GM23338 (cell line): ENCODE results near the gene ERF. TPM values are rescaled to one million over a fixed set of nuclear protein-coding genes. Genes with fewer than 3 reads are reported as not detected.

Experiments used
- ATAC-seq: fragments of 200-7000 bp; cut with Tn5 transposase; 3 replicates; pipeline ENCODE4 v1.9.1; 2020
- DNase-seq: peaks from one replicate; pipeline ENCODE4 v3.0.0-alpha.2; 2015; ENCODE audit warnings: low spot score
- H2AFZ ChIP-seq: fragments of 200-600 bp; sonication (generic); 2 replicates; pipeline ENCODE4 v1.8.0; 2016; ENCODE audit warnings: antibody characterized with exemption, mild to moderate bottlenecking, moderate library complexity
- H3F3A ChIP-seq: fragments of 200-600 bp; sonication (generic); replicated peaks from 2 replicates; pipeline ENCODE4 v1.8.0; 2017; ENCODE audit warnings: antibody characterized with exemption, mixed run types, low read depth
- H3K27ac ChIP-seq: fragments of 200-600 bp; sonication (generic); 2 replicates; pipeline ENCODE4 v1.6.1; 2016; ENCODE audit warnings: low read depth
- H3K27me3 ChIP-seq: fragments of 200-600 bp; sonication (generic); 2 replicates; pipeline ENCODE4 v1.8.0; 2016; ENCODE audit warnings: mild to moderate bottlenecking, mixed run types, moderate library complexity; ENCODE audit not compliant: insufficient read depth
- H3K36me3 ChIP-seq: fragments of 200-600 bp; sonication (generic); 2 replicates; pipeline ENCODE4 v1.8.0; 2016; ENCODE audit warnings: mild to moderate bottlenecking; ENCODE audit not compliant: insufficient read depth
- H3K4me1 ChIP-seq: fragments of 200-600 bp; sonication (generic); 2 replicates; pipeline ENCODE4 v1.8.0; 2016; ENCODE audit warnings: mild to moderate bottlenecking, moderate library complexity; ENCODE audit not compliant: insufficient read depth
- H3K4me2 ChIP-seq: fragments of 200-600 bp; sonication (generic); 2 replicates; pipeline ENCODE4 v1.7.1; 2017; ENCODE audit warnings: mixed run types
- H3K4me3 ChIP-seq: fragments of 200-600 bp; sonication (generic); 2 replicates; pipeline ENCODE4 v1.6.1; 2016; ENCODE audit warnings: mixed run types
- H3K79me2 ChIP-seq: fragments of 200-600 bp; sonication (generic); replicated peaks from 2 replicates; pipeline ENCODE4 v1.8.0; 2017; ENCODE audit warnings: mild to moderate bottlenecking; ENCODE audit not compliant: insufficient read depth
- H3K9me2 ChIP-seq: fragments of 200-600 bp; sonication (generic); 2 replicates; pipeline ENCODE4 v1.8.0; 2017; ENCODE audit not compliant: insufficient read depth
- H4K20me1 ChIP-seq: fragments of 200-600 bp; sonication (generic); replicated peaks from 2 replicates; pipeline ENCODE4 v1.8.0; 2017; ENCODE audit warnings: mild to moderate bottlenecking; ENCODE audit not compliant: insufficient read depth
- H3K27ac Mint-ChIP-seq: 2 replicates; pipeline ENCODE4 v1.8.0; 2020; ENCODE audit warnings: inconsistent platforms, mild to moderate bottlenecking, moderate library complexity, mixed read lengths
- H3K27me3 Mint-ChIP-seq: 3 replicates; pipeline ENCODE4 v1.8.0; 2022; ENCODE audit warnings: low read depth, mild to moderate bottlenecking, moderate library complexity, mixed read lengths, inconsistent platforms; ENCODE audit not compliant: insufficient read depth, poor library complexity
- H3K36me3 Mint-ChIP-seq: 3 replicates; pipeline ENCODE4 v1.8.0; 2021; ENCODE audit warnings: low read depth, mild to moderate bottlenecking, inconsistent platforms, moderate library complexity, mixed read lengths
- H3K4me1 Mint-ChIP-seq: 3 replicates; pipeline ENCODE4 v1.8.0; 2020; ENCODE audit warnings: mild to moderate bottlenecking, inconsistent platforms, mixed read lengths
- H3K4me3 Mint-ChIP-seq: 3 replicates; pipeline ENCODE4 v1.8.0; 2021; ENCODE audit warnings: moderate library complexity, mild to moderate bottlenecking, inconsistent platforms, mixed read lengths
- H3K9me3 Mint-ChIP-seq: 3 replicates; pipeline ENCODE4 v1.8.0; 2020; ENCODE audit warnings: moderate library complexity, mild to moderate bottlenecking, inconsistent platforms, mixed read lengths
- CREB1 ChIP-seq: fragments of 250-450 bp; sonication (Bioruptor Pico); IDR thresholded peaks from 2 replicates; pipeline ENCODE4 v1.5.0; 2020; ENCODE audit warnings: low read depth, mild to moderate bottlenecking, moderate library complexity
- EZH2phosphoT487 ChIP-seq: fragments of 200-600 bp; sonication (generic); IDR thresholded peaks from one replicate; pipeline ENCODE4 v1.8.1; 2018; ENCODE audit warnings: antibody characterized with exemption; ENCODE audit not compliant: unreplicated experiment
- JUNB ChIP-seq: IDR thresholded peaks from one replicate; pipeline ENCODE4 v1.6.1; 2016; ENCODE audit warnings: antibody characterized with exemption; ENCODE audit not compliant: unreplicated experiment
- POLR2AphosphoS5 ChIP-seq: IDR thresholded peaks from 2 replicates; pipeline ENCODE4 v1.6.1; 2016; ENCODE audit warnings: antibody characterized with exemption, low read depth
- ZNF331 ChIP-seq: fragments of 250-450 bp; sonication (Bioruptor Pico); IDR thresholded peaks from 2 replicates; pipeline ENCODE4 v1.5.0; 2020; ENCODE audit warnings: low read depth, mild to moderate bottlenecking, moderate library complexity
- polyA plus RNA-seq: library from polyadenylated mRNA; unstranded; fragments of >200 nt; fragmentation: Nextera tagmentation; extraction: Ambion mirVana; gene quantifications from 2 replicates; pipeline ENCODE4 v1.2.1, GENCODE V29; 2016
- total RNA-seq: library from RNA; depleted of rRNA; stranded (reverse); fragments of >200 nt; shearing (Covaris generic); gene quantifications from 2 replicates; pipeline ENCODE4 v1.2.3, GENCODE V29; 2014
- TF ChIP-seq, protein P1 (sequence below), 2 experiments: fragments of 200-600 bp in 1 of 2; sonication (generic) in 1 of 2; conservative IDR thresholded peaks; 2 replicates each; pipeline versions ENCODE4 v1.5.1 to v1.6.1; 2016 to 2017; ENCODE audit warnings: antibody characterized with exemption in 2 of 2, low read depth in 2 of 2, mild to moderate bottlenecking in 2 of 2, moderate library complexity in 1 of 2

Gene ERF
- total and polyA plus RNA-seq, 2 experiments from 2014 or later: 29.4 to 49.4 TPM

GRCh38 chr19:42219812-42220750 lies 34.8 kb downstream of the ERF start, which contains the start of gene ZNF526 (continued):
- TF ChIP-seq ZNF331 (CRISPR knock-in tag): no peak
- TF ChIP-seq JUNB: no peak

DNA sequence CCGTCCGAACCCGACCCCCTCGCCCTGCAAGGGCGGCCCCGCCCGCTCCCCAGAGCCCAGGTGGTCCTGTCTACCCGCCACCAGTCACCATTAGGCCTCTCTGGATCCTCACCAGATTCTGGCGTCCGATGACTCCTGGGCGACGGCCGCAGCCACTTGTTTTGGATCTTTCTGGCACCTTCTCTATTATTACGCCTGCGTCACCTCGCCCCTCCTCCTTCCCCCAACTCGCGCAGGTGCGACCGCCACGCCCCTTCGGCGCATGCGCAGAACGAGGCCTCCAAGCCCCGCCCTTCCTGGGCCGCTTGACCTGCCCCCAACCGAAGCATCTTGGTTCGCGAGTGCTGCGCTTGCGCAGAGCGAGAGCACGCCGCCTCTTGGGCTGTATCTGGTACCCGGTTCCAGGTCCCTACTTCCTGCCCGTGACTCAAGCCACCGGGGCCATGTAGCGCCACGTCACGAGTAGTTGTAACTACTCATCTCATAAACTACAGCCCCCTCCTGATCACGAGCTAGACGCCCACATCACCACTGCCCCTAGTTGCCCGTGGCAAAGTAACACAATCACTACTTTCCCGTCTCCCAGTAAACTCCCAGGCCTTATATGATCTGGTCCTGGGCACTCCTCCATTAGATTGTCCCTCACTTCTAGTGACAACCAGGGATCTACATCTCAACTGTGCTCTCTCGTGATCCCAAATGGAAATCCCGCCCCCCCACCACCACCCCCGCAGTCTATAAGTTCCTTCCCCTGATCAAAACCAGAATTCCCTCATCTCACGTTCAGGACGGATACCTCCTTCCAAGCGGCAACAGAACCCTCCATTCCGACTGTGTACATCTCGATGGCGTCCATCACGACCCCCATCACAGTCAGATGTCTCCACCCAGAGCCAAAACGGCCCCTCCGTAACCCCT lies 37.1 kb downstream of the ERF start, which contains the start of gene DEDD2:
DEDD2 (minus strand) TSS at position 158 of the 918 bp plus-strand sequence. CDS start 670 bp downstream, outside the sequence.
- Mint-ChIP-seq H3K36me3 (peaks cover 39% of the 10 kb centered on the region), H3K27me3 (peaks cover 29% of the 10 kb centered on the region), H3K27ac (peak within 1 kb of the TSS; percentile 97), H3K4me3 (peak within 1 kb of the TSS; percentile 94), H3K4me1 (peaks cover 34% of the 10 kb centered on the region), H3K9me3 (no peaks in the 10 kb centered on the region)
- peak within 1 kb of the TSS; percentile 96 for H3K4me2 ChIP-seq
- TF ChIP-seq POLR2AphosphoS5 (peak; percentile 82), CREB1 (CRISPR knock-in tag) (peak; percentile 51; the same call in 1 of the 2 replicates), EZH2phosphoT487 (no peak)
- H3F3A ChIP-seq: peaks cover 28% of the 10 kb centered on the region
- no peaks in the 10 kb centered on the region for H3K9me2 ChIP-seq
- H3K79me2 ChIP-seq: peaks cover 60% of the 10 kb centered on the region
- peak within 1 kb of the TSS; percentile 96 for H3K27ac ChIP-seq
- H3K4me3 ChIP-seq: peak within 1 kb of the TSS; percentile 92
- H3K36me3 ChIP-seq: peaks cover 16% of the 10 kb centered on the region; the same call in 1 of the 2 replicates
- no peak within 1 kb of the TSS for H2AFZ ChIP-seq
- peaks cover 9% of the 10 kb centered on the region for H3K4me1 ChIP-seq
- peaks cover 31% of the 10 kb centered on the region for H4K20me1 ChIP-seq
- DNase-seq (peak; percentile 96), ATAC-seq (peak; percentile 55)
- no peaks in the 10 kb centered on the region for H3K27me3 ChIP-seq

DNA sequence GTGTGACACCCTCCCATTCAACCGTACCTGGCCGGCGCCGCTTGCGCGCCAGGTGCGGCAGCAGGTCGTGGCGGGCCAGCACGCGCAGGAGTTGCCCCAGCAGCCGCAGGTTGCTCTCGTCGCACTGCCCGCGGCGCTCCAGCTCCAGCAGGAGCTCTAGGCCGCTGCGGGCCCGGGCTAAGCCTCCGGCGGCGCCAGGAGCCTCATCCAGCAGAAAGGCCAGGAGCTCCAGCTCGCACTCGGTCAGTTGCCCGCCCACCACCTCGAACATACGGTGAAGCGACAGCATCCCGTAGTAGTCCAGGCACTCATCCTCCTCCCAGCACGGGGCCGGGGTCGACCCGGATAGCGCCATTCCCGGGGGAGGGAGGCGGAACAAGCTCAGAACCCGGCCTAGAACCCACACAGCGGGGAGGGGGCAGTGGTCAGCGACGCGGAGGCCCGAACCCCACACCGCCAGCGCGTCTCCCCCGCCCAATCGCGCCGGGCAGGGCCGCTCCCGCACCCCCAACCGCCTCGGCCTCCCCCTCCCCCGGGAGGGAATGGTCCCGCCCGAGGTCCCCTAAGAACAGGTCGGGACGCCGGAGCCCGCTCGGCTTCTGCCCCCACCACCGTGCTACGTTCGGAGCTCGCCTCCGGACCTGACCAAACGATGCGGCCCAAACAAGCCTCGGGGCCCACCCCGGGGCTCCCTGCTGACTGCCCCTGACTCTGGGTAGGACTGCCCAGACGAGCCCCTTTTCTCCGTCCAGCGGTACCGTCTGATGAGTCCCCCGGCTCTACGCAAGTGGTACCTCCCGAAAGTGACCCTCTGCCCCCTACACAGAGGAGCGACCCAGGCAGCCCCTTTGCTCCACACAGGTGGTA lies 38.0 kb downstream of the ERF start:
- Histone ChIP-seq H3K4me1 (peaks cover 9% of the 10 kb centered on the region), H3K4me2 (peak overlapping the region; percentile 96), H4K20me1 (peaks cover 29% of the 10 kb centered on the region), H3K9me2 (no peaks in the 10 kb centered on the region), H3F3A (peaks cover 28% of the 10 kb centered on the region), H3K4me3 (peak overlapping the region; percentile 92), H3K27me3 (no peaks in the 10 kb centered on the region), H3K27ac (peak overlapping the region; percentile 96), H3K79me2 (peaks cover 60% of the 10 kb centered on the region), H3K36me3 (peaks cover 17% of the 10 kb centered on the region; the same call in 1 of the 2 replicates), H2AFZ (no peak overlapping the region)
- DNase-seq: peak; percentile 80
- Mint-ChIP-seq H3K9me3 (no peaks in the 10 kb centered on the region), H3K27me3 (peaks cover 29% of the 10 kb centered on the region), H3K4me3 (peak overlapping the region; percentile 94), H3K27ac (peak overlapping the region; percentile 97), H3K36me3 (peaks cover 36% of the 10 kb centered on the region), H3K4me1 (peaks cover 34% of the 10 kb centered on the region)
- peak; percentile 56 for ATAC-seq
- TF ChIP-seq CREB1 (CRISPR knock-in tag): peak; percentile 45; the same call in 1 of the 2 replicates
- TF ChIP-seq, protein P1, sequence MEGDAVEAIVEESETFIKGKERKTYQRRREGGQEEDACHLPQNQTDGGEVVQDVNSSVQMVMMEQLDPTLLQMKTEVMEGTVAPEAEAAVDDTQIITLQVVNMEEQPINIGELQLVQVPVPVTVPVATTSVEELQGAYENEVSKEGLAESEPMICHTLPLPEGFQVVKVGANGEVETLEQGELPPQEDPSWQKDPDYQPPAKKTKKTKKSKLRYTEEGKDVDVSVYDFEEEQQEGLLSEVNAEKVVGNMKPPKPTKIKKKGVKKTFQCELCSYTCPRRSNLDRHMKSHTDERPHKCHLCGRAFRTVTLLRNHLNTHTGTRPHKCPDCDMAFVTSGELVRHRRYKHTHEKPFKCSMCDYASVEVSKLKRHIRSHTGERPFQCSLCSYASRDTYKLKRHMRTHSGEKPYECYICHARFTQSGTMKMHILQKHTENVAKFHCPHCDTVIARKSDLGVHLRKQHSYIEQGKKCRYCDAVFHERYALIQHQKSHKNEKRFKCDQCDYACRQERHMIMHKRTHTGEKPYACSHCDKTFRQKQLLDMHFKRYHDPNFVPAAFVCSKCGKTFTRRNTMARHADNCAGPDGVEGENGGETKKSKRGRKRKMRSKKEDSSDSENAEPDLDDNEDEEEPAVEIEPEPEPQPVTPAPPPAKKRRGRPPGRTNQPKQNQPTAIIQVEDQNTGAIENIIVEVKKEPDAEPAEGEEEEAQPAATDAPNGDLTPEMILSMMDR (conservative IDR thresholded peaks at IDR 0.05; ENCODE audit: low read depth in 2 of 2): no peak
